HEK293 (cell line): Measurements from ENCODE around the gene LASP1NB.

Experiments used
- CTCF ChIA-PET: fragments of 350-600 bp; formaldehyde crosslinking; extraction: SDS; loops from one replicate; lab custom pipeline; 2021; ENCODE audit warnings: antibody characterized with exemption; lab: Yijun Ruan, JAX
- POLR2A ChIA-PET: fragments of 300-600 bp; formaldehyde crosslinking; extraction: SDS; loops from one replicate; lab custom pipeline; 2020; ENCODE audit warnings: antibody characterized with exemption, inconsistent platforms; lab: Yijun Ruan, JAX
- H3K27ac ChIP-seq: fragments of 200-500 bp; sonication (Bioruptor generic); 2 replicates; pipeline ENCODE4 v1.5.1; 2014; ENCODE audit warnings: low read depth, low read length, control low read depth, inconsistent platforms; ENCODE audit errors: extremely low read depth
- H3K36me3 ChIP-seq, 2 experiments: fragments of 200-500 bp in 1 of 2; sonication (Bioruptor generic) in 1 of 2; 1 replicate in 1 of 2; 2 replicates in 1 of 2; pipeline ENCODE4 v1.5.1; 2014 to 2017; ENCODE audit warnings: inconsistent platforms in 2 of 2, low read length in 2 of 2; ENCODE audit not compliant: control insufficient read depth in 2 of 2, insufficient read depth in 1 of 2
- H3K4me1 ChIP-seq: fragments of 200-500 bp; sonication (Bioruptor generic); 2 replicates; pipeline ENCODE4 v1.5.1; 2014; ENCODE audit warnings: mild to moderate bottlenecking, low read length, inconsistent platforms; ENCODE audit not compliant: control insufficient read depth, insufficient read depth
- H3K4me3 ChIP-seq: 2 replicates; pipeline ENCODE4 v1.5.1; 2011; ENCODE audit warnings: low read depth, mild to moderate bottlenecking, control low read depth, low read length, moderate library complexity
- H3K9me3 ChIP-seq: fragments of 200-500 bp; sonication (Bioruptor generic); 2 replicates; pipeline ENCODE4 v1.5.1; 2014; ENCODE audit warnings: low read depth, low read length, inconsistent platforms; ENCODE audit not compliant: control insufficient read depth, insufficient read depth
- EGR2 ChIP-seq: fragments of 450-650 bp; formaldehyde crosslinking; IDR thresholded peaks from 2 replicates; pipeline ENCODE4 v1.5.1; 2016; ENCODE audit warnings: low read depth, missing biosample characterization, missing genetic modification characterization
- GFI1B ChIP-seq: fragments of 450-650 bp; formaldehyde crosslinking; IDR thresholded peaks from 2 replicates; pipeline ENCODE4 v1.5.1; 2016; ENCODE audit warnings: missing biosample characterization, missing genetic modification characterization
- GLIS1 ChIP-seq: fragments of 450-650 bp; formaldehyde crosslinking; IDR thresholded peaks from 2 replicates; pipeline ENCODE4 v1.5.1; 2016; ENCODE audit warnings: missing biosample characterization, missing genetic modification characterization
- HOXA7 ChIP-seq: sonication (generic); formaldehyde crosslinking; IDR thresholded peaks from 2 replicates; pipeline ENCODE4 v1.8.1; 2022; ENCODE audit warnings: missing genetic modification reagents, borderline replicate concordance
- KLF9 ChIP-seq: fragments of 450-650 bp; formaldehyde crosslinking; IDR thresholded peaks from 2 replicates; pipeline ENCODE4 v1.5.1; 2016; ENCODE audit warnings: missing biosample characterization, missing genetic modification characterization, low read depth
- PATZ1 ChIP-seq: fragments of 450-650 bp; formaldehyde crosslinking; IDR thresholded peaks from 2 replicates; pipeline ENCODE4 v1.5.1; 2016; ENCODE audit warnings: missing biosample characterization, missing genetic modification characterization
- SALL2 ChIP-seq: fragments of 450-650 bp; formaldehyde crosslinking; IDR thresholded peaks from 2 replicates; pipeline ENCODE4 v1.5.0; 2017; ENCODE audit warnings: missing biosample characterization, mild to moderate bottlenecking, missing genetic modification characterization, borderline replicate concordance
- SP7 ChIP-seq: fragments of 450-650 bp; formaldehyde crosslinking; IDR thresholded peaks from 2 replicates; pipeline ENCODE4 v1.5.1; 2016; ENCODE audit warnings: missing biosample characterization, missing genetic modification characterization
- ZBTB48 ChIP-seq: fragments of 450-650 bp; formaldehyde crosslinking; IDR thresholded peaks from 2 replicates; pipeline ENCODE4 v1.5.1; 2016; ENCODE audit warnings: missing biosample characterization, missing genetic modification characterization
- ZBTB6 ChIP-seq: fragments of 450-650 bp; formaldehyde crosslinking; IDR thresholded peaks from 2 replicates; pipeline ENCODE4 v1.5.1; 2017; ENCODE audit warnings: missing biosample characterization, missing genetic modification characterization
- ZFHX2 ChIP-seq: fragments of 450-650 bp; formaldehyde crosslinking; conservative IDR thresholded peaks from 2 replicates; pipeline ENCODE4 v1.5.1; 2016; ENCODE audit warnings: missing biosample characterization, missing genetic modification characterization
- ZIC2 ChIP-seq: fragments of 450-650 bp; formaldehyde crosslinking; IDR thresholded peaks from 2 replicates; pipeline ENCODE4 v1.5.1; 2016; ENCODE audit warnings: missing biosample characterization, missing genetic modification characterization
- ZNF211 ChIP-seq: fragments of 450-650 bp; formaldehyde crosslinking; IDR thresholded peaks from 2 replicates; pipeline ENCODE4 v1.5.1; 2016; ENCODE audit warnings: low read depth, missing biosample characterization, missing genetic modification characterization
- ZNF239 ChIP-seq: fragments of 450-650 bp; formaldehyde crosslinking; IDR thresholded peaks from 2 replicates; pipeline ENCODE4 v1.5.1; 2016; ENCODE audit warnings: missing biosample characterization, missing genetic modification characterization
- ZNF341 ChIP-seq: fragments of 450-650 bp; formaldehyde crosslinking; IDR thresholded peaks from 2 replicates; pipeline ENCODE4; 2016; ENCODE audit warnings: low read depth, missing biosample characterization, missing genetic modification characterization
- ZNF354C ChIP-seq: fragments of 450-650 bp; formaldehyde crosslinking; IDR thresholded peaks from 2 replicates; pipeline ENCODE4 v1.5.1; 2016; ENCODE audit warnings: missing biosample characterization, missing genetic modification characterization, low read depth, borderline replicate concordance
- ZNF362 ChIP-seq: fragments of 450-650 bp; formaldehyde crosslinking; IDR thresholded peaks from 2 replicates; pipeline ENCODE4 v1.5.1; 2016; ENCODE audit warnings: missing biosample characterization, missing genetic modification characterization
- ZNF416 ChIP-seq: fragments of 450-650 bp; formaldehyde crosslinking; IDR thresholded peaks from 2 replicates; pipeline ENCODE4 v1.5.1; 2016; ENCODE audit warnings: missing biosample characterization, missing genetic modification characterization
- ZNF473 ChIP-seq: fragments of 450-650 bp; formaldehyde crosslinking; IDR thresholded peaks from 2 replicates; pipeline ENCODE4 v1.5.1; 2017; ENCODE audit warnings: missing biosample characterization, missing genetic modification characterization
- ZNF514 ChIP-seq: fragments of 450-650 bp; formaldehyde crosslinking; IDR thresholded peaks from 2 replicates; pipeline ENCODE4 v1.5.1; 2016; ENCODE audit warnings: missing biosample characterization, missing genetic modification characterization
- ZNF530 ChIP-seq: fragments of 450-650 bp; formaldehyde crosslinking; IDR thresholded peaks from 2 replicates; pipeline ENCODE4 v1.5.1; 2016; ENCODE audit warnings: low read depth, missing biosample characterization, missing genetic modification characterization
- ZNF555 ChIP-seq: fragments of 450-650 bp; formaldehyde crosslinking; conservative IDR thresholded peaks from 2 replicates; pipeline ENCODE4 v1.5.1; 2017; ENCODE audit warnings: missing biosample characterization, mild to moderate bottlenecking, missing genetic modification characterization, inconsistent platforms
- ZNF623 ChIP-seq: fragments of 450-650 bp; formaldehyde crosslinking; IDR thresholded peaks from 2 replicates; pipeline ENCODE4 v1.5.1; 2016; ENCODE audit warnings: missing biosample characterization, missing genetic modification characterization
- ZNF639 ChIP-seq: fragments of 450-650 bp; formaldehyde crosslinking; IDR thresholded peaks from 2 replicates; pipeline ENCODE4 v1.5.1; 2016; ENCODE audit warnings: missing biosample characterization, missing genetic modification characterization
- ZNF776 ChIP-seq: fragments of 450-650 bp; formaldehyde crosslinking; IDR thresholded peaks from 2 replicates; pipeline ENCODE4 v1.5.0; 2017; ENCODE audit warnings: missing biosample characterization, missing genetic modification characterization, borderline replicate concordance
- ZNF830 ChIP-seq: fragments of 450-650 bp; IDR thresholded peaks from 2 replicates; pipeline ENCODE4 v1.5.0; 2018; ENCODE audit warnings: missing biosample characterization, missing genetic modification characterization, low read depth, mild to moderate bottlenecking, moderate library complexity
- ZNF843 ChIP-seq: fragments of 450-650 bp; formaldehyde crosslinking; IDR thresholded peaks from 2 replicates; pipeline ENCODE4 v1.5.1; 2016; ENCODE audit warnings: missing biosample characterization, missing genetic modification characterization
- ZSCAN16 ChIP-seq: fragments of 450-650 bp; formaldehyde crosslinking; IDR thresholded peaks from 2 replicates; pipeline ENCODE4 v1.5.1; 2016; ENCODE audit warnings: missing biosample characterization, missing genetic modification characterization

Gene LASP1NB

GRCh38 chr17:38921756-38922411 is 3.5 kb upstream of the LASP1NB start:
- TF ChIP-seq SP7 (tag by site-specific recombination) (no peak), ZNF843 (tag by site-specific recombination) (no peak), ZNF239 (tag by site-specific recombination) (no peak), ZFHX2 (tag by site-specific recombination) (peak; percentile 59)
- TF ChIP-seq, all 188 proteins: peak for 1
- Histone ChIP-seq H3K9me3 (no peaks in the 10 kb centered on the region), H3K4me3 (no peak overlapping the region), H3K4me1 (no peaks in the 10 kb centered on the region; the same call in 1 of the 2 replicates), H3K36me3 (peaks cover 0 to 24% of the 10 kb centered on the region in 2 experiments; a peak in 2 of 3 replicates), H3K27ac (no peak overlapping the region)
- ChIA-PET POLR2A (interaction anchor here (1.3 to 2.0 kb wide), 2 partner anchors 51 to 170 kb away, joined by 3 to 12 read pairs; partner anchors contain the start of gene LASP1), CTCF (interaction anchor here (0.5 to 3.6 kb wide), 7 partner anchors 9 to 853 kb away, joined by 3 to 15 read pairs (median 3); no protein-coding TSS in a partner anchor)

- POLR2A ChIA-PET: interaction anchor here (1.1 to 2.0 kb wide), 3 partner anchors 36 to 171 kb away, joined by 3 to 12 read pairs (median 3); partner anchors contain the start of gene LASP1
- Histone ChIP-seq H3K36me3 (peaks cover 0 to 19% of the 10 kb centered on the region in 2 experiments; a peak in 1 of 3 replicates), H3K27ac (no peak overlapping the region), H3K4me3 (no peak overlapping the region), H3K9me3 (no peaks in the 10 kb centered on the region), H3K4me1 (no peaks in the 10 kb centered on the region; the same call in 1 of the 2 replicates)
- CTCF ChIA-PET: interaction anchor here (0.6 to 3.6 kb wide), 13 partner anchors 9 to 853 kb away, joined by 3 to 15 read pairs (median 4); no protein-coding TSS in a partner anchor
- TF ChIP-seq HOXA7 (CRISPR knock-in tag): no peak
- TF ChIP-seq ZNF514 (tag by site-specific recombination): no peak
- TF ChIP-seq ZSCAN16 (tag by site-specific recombination): no peak
- TF ChIP-seq ZNF341: peak; percentile 55; the same call in 1 of the 2 replicates
- TF ChIP-seq GLIS1 (tag by site-specific recombination): peak; percentile 96
- no peak for TF ChIP-seq SALL2 (tag by site-specific recombination)
- TF ChIP-seq ZNF473: no peak
- TF ChIP-seq ZNF555 (tag by site-specific recombination): no peak
- TF ChIP-seq ZNF530 (tag by site-specific recombination): no peak
- TF ChIP-seq ZNF354C (tag by site-specific recombination): no peak
- TF ChIP-seq ZNF211 (tag by site-specific recombination): no peak
- TF ChIP-seq ZNF416 (tag by site-specific recombination): no peak
- 0 out of 2 replicates have a peak, but pooled peaks have one; percentile 14 for TF ChIP-seq PATZ1
- TF ChIP-seq ZNF843 (tag by site-specific recombination): no peak
- TF ChIP-seq ZNF639 (tag by site-specific recombination): no peak
- no peak for TF ChIP-seq ZNF623
- TF ChIP-seq ZIC2 (tag by site-specific recombination): peak; percentile 53
- no peak for TF ChIP-seq ZNF776 (tag by site-specific recombination)
- TF ChIP-seq KLF9 (tag by site-specific recombination): no peak
- TF ChIP-seq ZNF362 (tag by site-specific recombination): no peak
- TF ChIP-seq ZBTB48 (tag by site-specific recombination): no peak
- no peak for TF ChIP-seq GFI1B (tag by site-specific recombination)
- no peak for TF ChIP-seq EGR2 (tag by site-specific recombination)
- no peak for TF ChIP-seq ZBTB6 (tag by site-specific recombination)
- no peak for TF ChIP-seq ZNF830
Measured at GRCh38 chr17:38922538-38923297, 2.7 kb upstream of the LASP1NB start.
